GM12874 (cell line): ENCODE results near the gene STARD7.

Experiments
- TF ChIP-seq, protein P1 (sequence below): IDR thresholded peaks from 2 replicates; pipeline ENCODE4 v1.5.1; 2011; ENCODE audit warnings: low read depth, mild to moderate bottlenecking, control low read depth, low read length, moderate library complexity; ENCODE audit not compliant: insufficient read depth

The STARD7 gene

DNA sequence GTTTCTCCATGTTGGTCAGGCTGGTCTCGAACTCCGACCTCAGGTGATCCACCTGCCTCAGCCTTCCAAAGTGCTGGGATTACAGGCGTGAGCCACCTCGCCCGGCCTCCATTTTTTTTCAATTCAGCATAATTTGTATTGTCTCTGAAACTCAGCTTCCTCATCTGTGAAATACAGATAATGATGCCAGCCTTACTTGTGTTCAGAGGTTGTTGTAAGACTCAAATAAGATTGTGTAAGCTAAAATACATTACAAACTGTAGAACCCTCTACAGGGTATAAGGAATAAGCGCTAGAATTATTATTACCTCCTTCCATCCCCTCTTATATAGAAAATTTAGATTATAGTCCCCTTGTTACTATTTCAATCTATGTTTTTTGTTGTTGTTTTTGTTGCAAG, 24.8 kb upstream of the STARD7 start:
- TF ChIP-seq, protein P1, sequence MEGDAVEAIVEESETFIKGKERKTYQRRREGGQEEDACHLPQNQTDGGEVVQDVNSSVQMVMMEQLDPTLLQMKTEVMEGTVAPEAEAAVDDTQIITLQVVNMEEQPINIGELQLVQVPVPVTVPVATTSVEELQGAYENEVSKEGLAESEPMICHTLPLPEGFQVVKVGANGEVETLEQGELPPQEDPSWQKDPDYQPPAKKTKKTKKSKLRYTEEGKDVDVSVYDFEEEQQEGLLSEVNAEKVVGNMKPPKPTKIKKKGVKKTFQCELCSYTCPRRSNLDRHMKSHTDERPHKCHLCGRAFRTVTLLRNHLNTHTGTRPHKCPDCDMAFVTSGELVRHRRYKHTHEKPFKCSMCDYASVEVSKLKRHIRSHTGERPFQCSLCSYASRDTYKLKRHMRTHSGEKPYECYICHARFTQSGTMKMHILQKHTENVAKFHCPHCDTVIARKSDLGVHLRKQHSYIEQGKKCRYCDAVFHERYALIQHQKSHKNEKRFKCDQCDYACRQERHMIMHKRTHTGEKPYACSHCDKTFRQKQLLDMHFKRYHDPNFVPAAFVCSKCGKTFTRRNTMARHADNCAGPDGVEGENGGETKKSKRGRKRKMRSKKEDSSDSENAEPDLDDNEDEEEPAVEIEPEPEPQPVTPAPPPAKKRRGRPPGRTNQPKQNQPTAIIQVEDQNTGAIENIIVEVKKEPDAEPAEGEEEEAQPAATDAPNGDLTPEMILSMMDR, result no peak

DNA sequence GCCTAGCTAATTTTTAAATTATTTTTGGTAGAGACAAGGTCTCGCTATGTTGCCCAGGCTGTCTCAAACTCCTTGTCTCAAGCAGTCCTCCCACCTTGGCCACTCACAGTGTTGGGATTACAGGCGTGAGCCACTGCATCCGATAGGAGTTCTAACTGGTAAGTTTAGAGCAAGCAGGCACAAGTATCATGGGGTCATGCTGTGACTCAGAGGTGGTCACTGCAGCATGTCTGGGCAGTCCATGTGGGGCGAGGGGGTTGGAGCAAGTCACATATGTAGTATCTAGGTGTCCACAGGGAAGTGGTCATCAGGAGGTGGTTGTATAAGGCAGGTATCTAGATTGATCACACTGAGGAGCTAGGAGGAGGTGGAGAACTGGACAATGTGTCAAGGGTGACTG, 22.7 kb upstream of the STARD7 start:
- TF ChIP-seq, protein P1, result no peak

DNA sequence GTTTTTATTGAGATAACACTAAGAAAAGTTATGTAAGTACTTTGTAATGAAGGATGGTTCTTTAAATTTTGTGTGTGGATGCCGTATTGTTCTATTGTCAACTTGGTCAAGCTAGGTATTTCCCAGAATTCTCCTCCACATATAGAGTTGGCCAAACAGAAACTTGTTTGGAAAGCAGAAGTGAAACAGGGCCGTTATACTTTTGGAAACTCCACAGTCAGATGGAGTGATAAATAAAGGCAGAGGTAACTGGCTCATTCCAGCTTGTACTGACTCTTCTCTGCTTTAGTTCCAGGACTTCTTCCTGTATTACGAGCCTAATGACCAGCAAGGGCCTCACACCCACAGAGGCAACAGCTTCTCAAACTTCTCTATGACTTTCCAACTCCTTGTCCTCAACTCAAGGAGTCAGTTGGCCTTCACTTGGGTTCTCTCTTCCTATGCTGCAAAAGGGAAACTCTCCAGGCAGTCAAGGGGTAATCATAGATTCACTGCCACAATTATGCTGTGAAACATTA, 16.4 kb upstream of the STARD7 start:
- TF ChIP-seq, protein P1, result no peak

DNA sequence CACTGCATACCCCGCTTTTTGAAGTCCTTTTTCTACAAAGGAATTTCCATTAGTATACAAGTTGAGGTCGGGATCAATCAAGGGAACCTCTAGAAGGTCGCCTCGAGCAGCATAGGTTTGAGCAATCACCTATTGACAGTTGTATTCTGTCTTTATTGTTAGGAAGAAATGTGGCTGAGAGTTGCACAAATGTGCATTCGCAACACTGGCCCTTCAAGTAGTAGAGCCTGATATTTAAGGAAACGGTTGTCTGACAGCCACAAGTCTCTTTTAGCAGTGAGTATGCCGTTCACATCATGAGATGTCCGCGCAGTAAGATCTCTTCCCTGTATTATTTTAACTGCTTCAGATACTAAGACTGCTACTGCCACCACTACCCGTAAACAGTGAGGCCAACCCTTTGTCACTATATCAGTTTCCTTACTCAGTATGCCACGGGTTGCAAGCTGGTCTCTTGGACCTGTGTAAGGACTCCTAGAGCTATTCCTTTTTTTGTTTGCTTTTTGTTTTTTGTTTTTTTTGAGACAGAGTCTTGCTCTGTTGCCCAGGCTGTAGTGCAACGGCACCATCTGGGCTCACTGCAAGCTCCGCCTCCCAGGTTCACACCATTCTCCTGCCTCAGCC, 10.0 kb upstream of the STARD7 start:
- TF ChIP-seq, protein P1, result no peak

DNA sequence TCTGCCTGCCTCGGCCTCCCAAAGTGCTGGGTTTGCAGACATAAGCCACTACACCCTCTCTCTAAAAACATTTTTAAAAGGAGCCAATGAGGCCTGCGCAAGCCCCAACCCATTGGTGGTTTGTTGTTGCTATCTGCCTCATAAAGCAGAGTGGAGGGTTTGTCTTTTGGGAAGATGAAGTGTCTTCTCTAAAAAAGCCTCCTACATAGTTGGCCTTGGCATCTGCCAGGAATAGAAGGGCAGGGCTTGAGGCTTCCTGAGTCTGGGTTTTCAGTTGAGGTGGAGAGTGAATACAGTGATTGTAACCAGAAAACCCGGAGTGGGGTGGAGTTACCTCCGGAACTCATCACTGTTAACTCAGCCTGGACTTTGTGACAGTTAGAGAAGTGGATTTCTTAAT, 5.9 kb upstream of the STARD7 start:
- TF ChIP-seq, protein P1, result no peak

DNA sequence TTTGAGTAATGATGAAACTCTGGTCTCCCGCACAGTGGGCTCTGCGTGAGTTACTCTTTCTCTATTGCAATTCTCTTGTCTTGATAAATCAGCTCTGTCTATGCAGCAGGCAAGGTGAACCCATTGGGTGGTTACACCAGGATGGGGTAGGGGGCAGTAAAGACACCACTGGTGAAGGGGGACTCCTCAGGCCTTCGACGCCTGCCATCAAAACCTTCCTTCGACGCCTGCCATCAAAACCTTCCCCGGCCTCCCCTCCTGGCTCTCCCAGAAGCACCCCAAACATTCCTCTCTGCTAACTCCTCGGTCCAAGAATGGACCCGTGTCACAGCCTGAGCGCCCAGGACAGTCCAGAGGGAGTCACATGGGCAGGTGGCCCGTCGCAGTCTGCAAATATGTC, 4.8 kb upstream of the STARD7 start:
- TF ChIP-seq, protein P1, result no peak

DNA sequence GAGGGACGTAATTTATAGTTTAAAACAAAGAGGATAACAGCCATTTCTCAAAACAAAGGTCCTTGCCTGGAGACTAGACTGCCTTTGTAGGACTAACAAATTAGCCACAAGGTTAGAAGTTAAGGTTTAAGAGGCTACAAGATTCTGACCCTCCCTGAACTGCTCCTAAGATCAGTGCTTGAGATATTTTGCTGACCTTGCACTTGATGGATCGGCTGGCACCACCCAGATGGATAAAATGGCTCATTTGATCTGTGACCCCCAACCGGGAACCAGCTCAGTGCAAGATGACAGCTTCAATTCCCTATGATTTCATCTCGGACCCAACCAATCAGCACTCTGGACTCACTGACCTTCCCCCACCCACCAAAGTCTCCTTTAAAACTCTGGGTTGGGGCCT, 3.7 kb upstream of the STARD7 start:
- TF ChIP-seq, protein P1, result no peak
